Activated CD8-positive, alpha-beta memory T cell treated with anti-CD3 and anti-CD28 coated beads for 48 hours (primary cell): ENCODE measurements around the gene MOGAT3.

Source experiments
- DNase-seq, 3 experiments: peaks; one replicate each; pipeline ENCODE4 v3.0.0-alpha.2; 2020; ENCODE audit warnings: low read depth in 2 of 3, low spot score in 2 of 3

Gene MOGAT3

GRCh38 chr7:101173752-101174244, 27.0 kb downstream of the MOGAT3 start:
- DNase-seq = peak in 1 of 3 experiments; percentile 74

DNA sequence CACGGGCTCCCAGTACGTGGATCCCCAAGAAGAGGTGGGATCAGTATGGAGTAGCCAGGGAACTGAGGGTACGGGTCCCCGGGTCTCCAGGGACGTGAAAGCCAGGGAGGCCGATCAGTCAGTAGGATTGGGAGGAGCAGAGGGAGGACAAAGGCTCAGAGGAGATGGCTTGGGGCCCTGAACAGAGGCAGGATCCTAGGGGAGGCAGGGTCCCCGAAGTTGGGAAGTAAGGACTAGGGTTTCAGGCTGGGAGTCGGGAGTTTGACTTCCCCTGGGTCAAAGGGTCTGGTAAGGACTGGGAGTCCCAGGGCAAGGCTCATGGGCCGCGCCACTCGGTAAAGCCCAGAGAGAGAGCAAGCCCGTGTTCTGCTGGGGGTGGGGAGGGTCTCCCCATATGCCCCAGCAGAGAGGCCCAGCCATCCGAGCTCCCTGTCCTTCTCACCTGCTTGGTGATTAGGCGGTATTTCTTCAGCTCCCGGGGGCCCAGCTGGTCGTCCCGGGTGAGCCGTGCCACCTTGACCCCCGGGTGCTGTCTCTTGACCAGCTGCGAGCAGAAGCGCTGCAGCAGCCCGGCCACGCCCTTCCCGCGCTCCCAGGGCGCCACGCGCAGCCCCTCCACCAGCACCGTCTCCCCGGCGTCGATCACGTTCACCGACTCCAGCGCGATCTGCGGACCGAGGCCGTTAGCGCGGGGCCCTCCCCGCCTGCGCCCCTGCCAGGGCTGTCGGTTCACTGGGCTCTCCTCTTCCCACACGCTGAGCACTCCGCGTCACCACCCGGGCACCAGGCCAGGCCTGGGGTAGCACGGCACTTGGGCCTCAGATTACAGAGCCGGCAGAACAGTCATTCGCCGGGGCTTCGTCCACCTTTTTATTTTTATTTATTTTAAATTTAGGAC, 27.7 kb downstream of the MOGAT3 start:
- DNase-seq = no peak

DNA sequence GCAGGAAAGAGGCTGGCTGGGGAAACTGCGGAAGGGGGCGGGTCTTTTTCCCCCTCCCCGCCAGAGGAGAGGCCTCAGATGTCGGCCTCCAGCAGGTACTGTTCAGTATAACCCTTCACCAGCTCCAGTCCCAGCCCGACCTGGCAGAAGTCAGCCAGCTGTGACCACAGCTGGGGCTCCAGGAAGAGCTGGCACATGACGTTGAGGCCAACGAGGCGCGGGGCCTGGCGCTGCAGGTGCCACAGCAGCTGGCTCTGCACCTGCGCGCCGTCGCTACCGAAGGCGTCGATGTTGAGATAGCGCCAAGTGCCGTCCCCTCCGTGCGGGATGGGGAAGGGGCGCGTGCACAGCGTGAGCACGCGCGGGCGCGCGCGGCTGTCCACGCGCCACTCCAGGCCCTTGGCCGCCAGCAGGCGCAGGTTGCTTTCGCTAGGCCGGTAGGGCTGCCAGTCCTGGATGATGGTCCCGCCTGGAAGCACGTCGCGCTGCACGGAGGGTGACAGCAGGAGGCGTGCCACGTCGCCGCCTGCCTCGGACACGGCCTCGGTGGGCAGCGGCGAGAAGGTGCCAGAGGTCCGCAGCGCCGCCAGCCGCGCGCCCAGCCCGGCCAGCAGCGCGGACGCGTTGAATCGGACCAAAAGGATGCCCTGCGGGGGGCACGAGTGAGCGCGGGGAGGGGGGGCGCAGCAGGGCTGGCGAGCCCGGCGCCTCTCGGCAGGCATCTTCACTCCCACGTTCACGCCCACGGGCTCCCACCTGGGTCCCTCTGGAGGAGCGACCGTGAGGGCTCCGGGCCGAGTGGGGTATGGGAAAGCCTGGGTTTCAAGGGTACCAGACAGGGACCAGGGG, 28.6 kb downstream of the MOGAT3 start:
- DNase-seq = no peak

DNA sequence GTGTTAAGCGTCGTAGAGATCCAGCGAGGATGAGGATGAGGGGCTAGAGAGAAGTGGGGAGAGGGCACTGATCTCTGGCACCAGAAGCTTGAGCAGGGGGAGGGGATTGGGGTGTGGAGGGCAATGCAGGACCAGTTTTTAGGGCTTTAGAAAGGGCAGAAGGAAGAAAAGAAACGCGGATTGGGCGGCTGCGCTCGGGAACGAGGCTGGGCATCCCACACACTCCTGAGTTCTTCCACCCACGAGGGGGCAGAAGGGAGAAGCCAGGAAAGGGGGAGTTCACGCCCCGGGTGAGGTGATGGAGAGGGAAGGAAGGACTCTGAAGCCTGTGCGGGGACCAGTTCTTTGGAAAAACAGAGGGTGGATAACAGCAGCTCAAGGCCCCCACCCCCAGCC, 29.4 kb downstream of the MOGAT3 start:
- DNase-seq = no peak

GRCh38 chr7:101170617-101171441, 30.0 kb downstream of the MOGAT3 start:
- no peak for DNase-seq

GRCh38 chr7:101169838-101170551, 30.8 kb downstream of the MOGAT3 start:
- DNase-seq = peak; percentile 57 to 83 (median 74)

GRCh38 chr7:101169110-101169837, 31.6 kb downstream of the MOGAT3 start:
- no peak for DNase-seq

DNA sequence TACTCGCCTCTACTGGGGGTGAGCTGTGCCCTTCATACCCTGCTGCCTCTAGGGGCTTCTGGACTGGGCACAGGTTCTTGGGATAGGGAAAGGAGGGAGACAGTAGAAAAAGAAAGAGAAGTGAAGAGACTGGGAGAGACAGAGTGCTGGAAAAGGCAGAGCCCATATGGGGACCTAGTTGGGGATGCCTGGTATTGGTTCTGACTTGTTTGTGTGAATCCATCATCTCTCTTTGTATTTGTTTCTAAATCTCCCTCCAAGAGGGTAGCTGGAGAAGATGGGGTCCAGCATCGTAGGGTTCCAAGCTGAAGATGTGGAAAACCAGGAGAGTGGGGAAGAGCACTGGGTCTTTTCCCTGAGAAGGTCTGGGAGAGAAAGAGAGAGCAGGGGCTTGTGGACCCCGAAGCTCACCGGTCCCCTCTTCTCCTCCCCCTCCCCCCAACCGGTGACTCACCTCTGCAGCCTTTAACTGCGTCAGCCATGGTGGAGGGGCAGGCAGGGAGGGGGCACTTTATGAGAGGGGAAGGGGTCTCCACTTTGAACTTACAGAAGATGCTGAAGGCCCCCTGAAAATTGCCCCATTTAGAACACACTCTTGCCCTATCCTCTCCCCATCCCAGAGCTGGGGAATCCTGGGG, 32.3 kb downstream of the MOGAT3 start:
- no peak for DNase-seq

DNA sequence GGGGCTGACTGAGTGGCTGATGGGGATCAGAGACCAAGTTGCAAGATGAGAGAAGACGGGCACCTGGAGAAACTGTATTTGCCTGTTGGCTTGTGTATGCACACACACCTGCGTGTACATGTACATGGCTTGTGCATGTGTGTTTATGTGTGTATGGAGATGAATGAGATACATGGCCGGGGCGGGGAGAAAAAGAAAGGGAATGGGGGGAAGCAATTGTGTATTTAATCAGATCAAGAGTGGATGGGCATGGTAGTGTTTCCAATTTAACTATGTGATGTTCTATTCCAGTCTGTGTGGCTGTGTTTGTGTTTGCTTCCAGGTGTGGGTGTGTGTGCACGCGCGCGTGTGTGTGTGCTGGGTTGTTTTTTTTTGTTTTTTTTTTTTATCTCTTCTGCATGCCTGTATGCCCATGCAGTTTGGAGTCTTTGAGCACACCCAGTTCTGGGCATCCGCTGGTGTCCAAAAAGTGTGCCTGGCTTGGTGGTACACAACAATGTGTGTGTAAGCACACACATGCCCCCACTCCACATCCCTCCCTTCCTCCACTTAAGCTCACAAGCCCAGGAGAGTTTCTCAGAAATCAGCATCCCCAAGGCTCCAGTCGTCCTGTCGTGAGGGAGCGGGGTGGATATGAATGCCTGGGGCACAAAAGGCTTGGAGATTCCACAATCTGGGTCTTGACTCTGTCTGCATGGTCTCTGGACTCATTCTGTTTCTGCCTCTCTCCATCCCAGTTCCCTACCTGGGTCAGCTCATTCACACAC, 33.0 kb downstream of the MOGAT3 start:
- DNase-seq = no peak

DNA sequence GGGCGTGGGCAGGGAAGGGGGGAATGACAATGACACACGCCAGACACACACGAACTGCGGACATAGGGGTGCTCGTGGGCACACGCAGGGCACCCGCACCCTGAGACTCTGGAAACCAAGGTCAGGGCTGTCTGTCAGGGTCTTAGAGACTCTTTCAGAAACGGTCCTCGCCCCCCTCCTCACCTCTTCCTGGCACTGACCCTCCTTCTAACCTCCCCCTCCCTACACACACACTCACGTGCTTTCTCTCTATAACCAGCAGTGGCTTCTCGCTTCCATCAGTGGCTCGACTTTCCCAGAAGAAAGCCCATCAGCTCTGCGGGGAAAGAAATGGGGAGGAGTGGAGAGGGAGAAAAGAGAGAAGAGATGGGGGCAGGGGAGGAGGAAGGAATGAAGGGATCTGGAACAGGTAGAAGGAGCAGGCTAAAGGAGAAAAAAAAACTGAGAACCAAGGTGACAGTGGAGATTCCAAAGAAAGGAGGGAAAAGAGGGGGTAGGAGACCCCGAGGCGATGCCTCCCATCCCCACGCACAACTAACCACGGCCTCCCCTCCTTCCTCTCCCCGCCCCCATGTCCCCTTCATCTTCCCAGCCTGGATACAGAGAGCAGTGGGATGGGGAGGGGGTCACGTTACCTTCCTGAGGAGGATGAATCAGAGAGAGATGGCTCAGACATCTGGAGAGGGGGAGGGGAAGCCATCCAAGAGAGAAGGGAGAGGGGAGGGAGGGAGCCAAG, 33.8 kb downstream of the MOGAT3 start:
- DNase-seq = no peak

- no peak for DNase-seq
These were observed 34.3 kb downstream of the MOGAT3 start for GRCh38 chr7:101166648-101166908.

DNA sequence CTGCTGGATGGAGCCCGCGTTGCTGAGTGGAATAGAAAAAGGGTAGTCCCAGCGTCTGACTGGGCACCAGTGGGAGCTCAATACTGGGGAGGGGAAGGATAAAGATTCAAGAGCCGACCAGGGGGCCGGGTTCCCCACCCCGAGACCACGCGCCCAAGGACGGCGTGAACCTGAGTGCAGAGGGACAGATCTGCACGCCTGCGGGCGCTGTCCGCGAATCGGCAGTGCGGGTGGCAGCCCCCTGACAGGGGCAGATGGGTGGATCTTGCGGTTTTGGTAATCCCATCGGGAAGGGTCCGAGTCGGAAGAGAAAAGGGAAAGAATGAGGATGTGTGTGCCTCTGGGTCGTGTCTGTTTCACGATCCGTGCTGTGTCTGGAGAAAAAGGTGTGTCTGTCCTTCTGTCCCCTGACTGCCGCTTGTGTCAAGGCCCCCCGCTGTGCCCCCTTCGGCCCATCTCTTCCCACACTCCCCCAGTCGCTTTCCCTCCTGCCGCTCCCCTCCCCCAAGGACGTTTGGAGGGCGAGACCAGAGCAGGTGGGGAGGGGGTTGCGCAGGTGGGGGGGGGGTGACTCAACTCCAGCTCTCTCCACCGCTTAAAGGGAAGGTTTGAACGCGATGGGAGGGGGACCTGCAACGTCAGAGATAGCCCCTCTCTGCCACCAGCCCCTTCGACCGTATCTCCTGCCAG, 34.7 kb downstream of the MOGAT3 start:
- DNase-seq = no peak

DNA sequence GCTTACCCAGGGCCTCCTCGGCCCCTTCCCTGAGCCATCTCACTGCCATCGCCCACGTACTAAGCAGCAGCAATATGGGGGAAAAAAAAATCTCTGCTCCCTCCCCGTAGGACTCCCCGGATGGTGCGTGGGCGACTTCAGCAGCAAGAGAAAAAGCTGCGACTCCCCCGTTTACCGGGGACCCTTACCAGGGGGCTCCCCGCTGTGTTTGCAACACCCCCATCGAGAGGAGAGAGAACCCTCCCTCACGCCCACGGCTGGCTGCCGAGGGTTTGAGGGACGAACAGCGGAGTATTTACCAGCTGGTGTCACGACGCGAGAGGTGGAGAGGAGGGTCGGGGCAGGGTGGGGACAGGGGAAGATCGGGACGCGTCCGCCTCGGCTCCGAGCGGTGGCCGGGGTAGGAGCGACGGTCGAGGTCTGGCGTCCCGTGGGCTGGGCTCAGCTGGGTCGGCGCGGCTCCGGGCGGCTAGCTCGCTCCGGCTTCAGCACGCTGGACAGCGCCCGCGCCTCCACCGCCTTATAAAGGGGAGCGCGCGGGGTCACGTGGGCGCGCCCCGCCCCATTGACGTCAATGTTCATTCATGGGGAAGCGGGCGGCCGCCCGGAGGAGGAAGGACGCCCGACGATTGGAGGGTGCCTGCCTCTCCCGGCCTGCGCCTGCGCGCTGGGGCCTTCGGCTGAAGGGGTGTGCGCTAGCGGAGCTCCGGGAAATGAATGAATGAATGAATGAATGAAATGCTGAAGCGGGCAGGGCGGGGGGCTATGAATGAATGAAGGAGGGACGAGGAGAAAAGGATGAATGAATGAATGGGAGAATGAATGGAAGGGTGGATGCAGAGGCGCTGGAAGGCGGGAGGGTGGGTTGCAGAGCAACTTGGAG, 35.5 kb downstream of the MOGAT3 start, which contains the start of gene VGF:
Gene VGF (minus strand): TSS at position 495 of the 883 bp plus-strand sequence. CDS start 726 bp downstream, outside the sequence.
- peak; percentile 79 to 91 (median 82) for DNase-seq

GRCh38 chr7:101164071-101164840, 36.6 kb downstream of the MOGAT3 start:
- no peak for DNase-seq

DNA sequence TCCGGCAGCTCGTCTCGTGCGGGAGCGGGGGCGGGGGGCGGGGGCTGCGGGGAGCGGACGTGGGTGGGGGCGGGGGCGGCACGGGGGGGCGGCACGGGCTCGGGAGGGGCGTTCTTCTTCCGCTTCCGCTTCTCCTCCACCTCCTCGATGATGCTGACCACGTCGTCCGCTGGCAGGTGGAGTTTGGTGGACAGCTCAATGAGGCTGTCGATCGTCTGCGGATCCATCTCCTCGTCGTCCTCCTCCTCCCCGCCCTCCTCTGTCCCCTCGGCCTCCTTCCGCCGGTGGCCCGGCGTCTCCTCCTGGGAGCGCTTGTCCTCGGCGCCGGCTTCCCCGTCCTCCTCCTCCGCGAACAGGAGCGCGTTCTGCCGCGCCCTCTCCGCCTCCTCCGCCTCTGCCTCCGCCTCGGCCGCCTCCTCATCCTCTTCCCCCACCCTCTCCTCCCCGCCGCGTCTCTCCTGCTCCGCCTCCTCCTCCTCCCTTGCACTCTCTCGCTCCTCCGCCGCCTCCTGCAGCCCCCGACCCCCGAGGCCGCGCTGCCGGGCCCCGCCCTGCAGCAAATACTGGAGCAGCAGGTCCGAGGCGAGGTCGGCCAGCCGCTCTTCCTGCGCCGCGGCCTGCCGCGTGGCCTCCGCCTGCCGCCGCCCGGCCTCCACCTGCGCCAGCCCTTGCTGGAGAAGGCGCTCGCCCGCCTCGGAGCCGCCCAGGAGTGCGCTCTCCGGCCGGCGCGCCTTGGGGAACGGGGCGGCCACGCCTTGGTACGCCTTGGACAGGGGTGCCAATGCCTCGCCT, 37.4 kb downstream of the MOGAT3 start:
- no peak for DNase-seq
